Left forelimb (tissue), 1 donor: ENCODE measurements around the gene SLC44A1.
"Not testable (repeated sequence)": the region's sequence is repeated elsewhere in the genome, so short reads cannot be mapped to it uniquely, and the experiment has no call there.

Source experiments
- DNase-seq: peaks from one replicate; pipeline ENCODE4 v3.0.0-alpha.2; 2018; ENCODE audit warnings: low spot score

SLC44A1 gene

DNA sequence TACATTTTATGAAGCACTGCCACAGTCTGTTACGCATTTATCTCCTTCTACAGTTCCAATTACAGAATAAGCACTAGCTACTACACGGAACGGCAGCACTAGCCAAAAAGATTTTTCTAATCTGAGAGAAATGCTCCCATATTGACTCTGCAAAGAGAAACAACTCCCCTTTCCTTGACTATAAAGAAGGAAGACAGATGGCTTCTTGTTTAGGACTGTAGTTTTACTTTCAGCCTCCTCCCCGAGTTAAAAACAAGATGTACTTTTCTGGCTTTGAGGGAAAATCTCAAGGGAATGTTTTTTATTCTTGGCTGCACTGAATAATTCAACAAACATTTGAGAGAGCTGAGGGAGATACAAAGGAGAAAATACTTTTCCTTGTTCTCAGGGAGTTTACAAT, 1.9 kb upstream of the SLC44A1 start:
- DNase-seq = no peak

DNA sequence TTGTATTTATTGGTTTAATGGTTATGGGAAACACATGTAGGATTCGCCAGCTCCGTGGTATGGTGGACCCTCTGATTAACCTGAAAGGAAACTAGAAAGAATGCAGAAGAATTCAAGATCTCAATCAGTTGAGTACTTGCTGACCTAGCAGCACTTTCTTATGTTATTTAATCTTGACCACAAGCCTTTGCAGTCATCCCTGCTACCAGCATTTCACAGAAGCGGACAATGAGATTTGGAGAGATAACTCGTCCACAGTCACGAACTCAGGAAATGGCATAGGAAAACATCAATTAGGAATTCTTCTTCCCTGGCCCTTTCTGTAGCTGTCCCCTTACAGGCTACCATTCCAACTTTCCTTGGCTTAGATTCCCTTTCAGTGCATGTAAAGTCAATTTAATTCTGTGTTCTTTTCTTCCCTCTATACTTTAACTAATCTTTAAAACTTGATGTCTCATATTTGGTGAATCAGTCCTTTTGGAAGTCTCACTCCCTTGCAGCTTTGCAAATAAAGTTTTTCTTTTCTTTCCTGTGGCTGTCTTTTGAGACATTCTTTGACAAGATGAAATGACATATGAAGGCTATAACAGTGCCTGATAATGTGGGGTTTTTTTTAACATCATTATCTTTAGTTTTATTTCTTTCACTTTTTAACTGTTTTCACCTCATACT, 1.3 kb upstream of the SLC44A1 start:
- no peak for DNase-seq

DNA sequence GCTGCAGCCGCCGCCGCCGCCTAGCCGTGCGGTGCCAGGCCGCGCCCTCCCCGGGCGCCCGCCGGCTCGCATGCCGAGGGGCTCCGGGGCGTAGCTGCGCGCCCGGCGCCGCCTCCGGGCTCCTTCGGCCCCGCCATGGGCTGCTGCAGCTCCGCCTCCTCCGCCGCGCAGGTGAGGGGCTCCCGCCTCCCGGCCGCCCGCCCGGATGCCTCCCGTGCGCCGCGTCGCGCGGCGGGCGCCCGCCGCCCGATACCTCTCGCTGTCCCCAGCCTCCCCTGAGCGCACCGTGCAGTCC, 230 bp downstream of the SLC44A1 start:
- no peak for DNase-seq

DNA sequence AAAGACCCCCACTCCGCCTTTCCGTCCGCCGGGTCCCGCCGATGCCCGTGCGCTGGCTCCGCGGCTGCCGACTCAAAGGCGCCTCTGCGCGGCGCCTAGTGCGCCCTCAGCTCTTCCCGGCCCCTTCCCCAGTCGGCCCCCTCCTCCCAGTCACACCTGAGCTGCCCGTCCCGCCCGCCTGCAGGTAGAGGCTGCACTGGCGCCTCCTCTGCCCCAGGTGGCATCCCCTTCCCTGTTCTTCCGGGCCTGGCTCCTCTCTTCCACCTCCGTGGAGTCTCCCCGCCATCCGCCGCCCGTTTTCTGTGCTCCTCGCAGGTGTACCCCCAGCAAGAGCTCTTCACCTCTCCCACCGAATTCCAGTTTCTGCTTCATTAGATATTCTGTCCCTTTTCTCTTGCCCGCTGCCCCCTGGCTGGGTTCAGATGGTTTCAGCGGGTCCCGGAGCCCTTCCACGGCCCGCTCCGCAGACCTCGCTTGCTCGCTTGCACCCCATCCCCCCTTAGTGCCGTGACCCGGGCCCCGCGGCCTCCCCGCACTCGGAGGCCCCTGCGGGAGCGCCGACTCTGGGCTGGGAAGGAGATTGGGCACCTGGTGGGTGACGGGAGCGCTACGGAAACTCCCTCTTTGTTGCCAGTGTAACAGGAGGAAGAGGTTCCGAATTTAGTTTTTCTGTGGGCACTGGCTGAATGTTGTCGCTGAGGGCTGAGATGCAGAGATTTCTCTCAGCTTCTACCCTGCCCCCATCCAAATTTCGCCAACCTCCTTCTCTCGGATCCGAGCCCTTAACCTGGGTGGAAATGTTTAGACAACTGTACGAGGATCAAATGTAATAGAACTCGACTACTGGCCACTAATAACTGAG, 809 bp downstream of the SLC44A1 start:
- DNase-seq = peak; percentile 69

- no peak for DNase-seq
Measured at GRCh38 chr9:105245891-105246161, 1.4 kb downstream of the SLC44A1 start.

DNA sequence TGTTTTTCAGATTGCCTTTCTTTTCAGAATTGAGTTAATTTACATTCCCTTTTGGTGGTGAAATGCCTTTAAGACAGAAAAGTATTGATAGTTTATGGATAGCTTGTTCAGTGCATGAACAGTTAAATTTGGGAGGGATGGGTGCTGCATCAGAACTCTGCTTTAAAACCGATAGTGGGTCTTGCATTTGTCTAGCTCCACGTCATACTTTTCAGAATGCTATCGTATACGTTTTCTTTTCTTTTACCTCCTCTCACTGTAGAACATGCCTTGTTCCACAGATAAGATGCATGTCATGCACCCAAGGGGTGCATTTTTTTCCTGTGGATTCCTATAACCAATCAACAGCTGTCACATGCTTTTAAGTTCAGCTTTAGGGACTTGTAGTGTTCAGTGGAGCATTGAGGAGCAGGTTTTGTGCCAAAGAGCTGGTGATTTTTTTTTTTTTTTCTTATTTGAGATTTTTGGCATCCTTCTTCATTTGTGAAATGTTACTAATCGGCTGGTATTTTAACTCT, 2.3 kb downstream of the SLC44A1 start:
- no peak for DNase-seq

GRCh38 chr9:105248691-105249090, 4.2 kb downstream of the SLC44A1 start:
- DNase-seq = no peak

- DNase-seq = no peak
Measured at GRCh38 chr9:105251133-105251532, 6.7 kb downstream of the SLC44A1 start.

DNA sequence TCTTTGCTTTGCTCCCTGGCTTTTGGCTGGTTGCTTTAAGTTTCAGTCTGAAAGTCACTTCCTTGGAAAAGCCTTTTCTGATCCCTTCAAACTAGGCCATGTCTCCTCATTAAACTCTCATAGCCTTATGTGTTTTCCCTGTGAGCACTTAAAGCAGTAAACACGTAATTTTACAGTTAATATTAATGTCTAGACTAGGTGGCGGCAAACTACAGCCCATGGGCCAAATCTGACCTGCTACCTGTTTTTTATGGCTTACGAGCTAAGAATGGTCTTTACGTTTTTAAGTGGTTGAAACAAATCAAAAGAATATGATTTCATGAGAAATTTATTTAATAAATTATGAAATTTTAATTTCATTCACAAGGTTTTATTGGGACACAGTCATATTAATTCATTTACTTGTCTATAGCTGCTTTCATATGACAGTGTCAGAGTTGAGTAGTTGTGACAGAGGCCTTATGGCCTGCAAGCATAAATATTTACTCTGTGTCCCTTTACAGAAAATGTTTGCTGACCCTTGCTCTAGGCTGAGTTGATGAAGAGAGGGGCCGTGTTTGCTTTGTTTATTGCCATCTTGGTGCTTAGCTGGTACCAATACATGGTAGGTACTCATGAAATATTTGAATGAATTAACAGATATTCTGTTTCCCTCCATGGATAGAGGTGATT, 7.4 kb downstream of the SLC44A1 start:
- DNase-seq = no peak

- no peak for DNase-seq
Measured at GRCh38 chr9:105252405-105252756, 7.9 kb downstream of the SLC44A1 start.

DNA sequence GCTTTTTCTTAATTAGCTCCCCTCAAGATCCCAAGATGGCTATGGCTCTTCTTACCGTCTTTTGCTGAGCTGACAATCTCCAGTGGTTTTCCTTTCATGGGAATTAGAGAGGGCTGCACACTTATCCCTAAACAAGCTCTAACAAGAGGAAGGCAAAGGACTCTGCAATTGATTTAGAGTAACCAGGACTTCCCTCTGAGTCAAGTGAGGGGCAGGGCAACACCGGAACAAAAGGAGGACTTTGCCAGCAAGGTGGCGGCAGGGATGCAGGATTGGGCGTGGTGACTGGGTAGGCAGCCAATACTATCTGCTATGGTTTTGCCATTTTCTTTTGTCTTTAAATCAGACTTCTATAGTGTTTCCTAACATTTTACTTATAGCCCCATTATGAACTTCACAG, 9.8 kb downstream of the SLC44A1 start:
- DNase-seq = no peak

- no peak for DNase-seq
Measured at GRCh38 chr9:105255421-105255820, 11.0 kb downstream of the SLC44A1 start.

- DNase-seq = not testable (repeated sequence)
Measured at GRCh38 chr9:105256569-105256968, 12.1 kb downstream of the SLC44A1 start.

DNA sequence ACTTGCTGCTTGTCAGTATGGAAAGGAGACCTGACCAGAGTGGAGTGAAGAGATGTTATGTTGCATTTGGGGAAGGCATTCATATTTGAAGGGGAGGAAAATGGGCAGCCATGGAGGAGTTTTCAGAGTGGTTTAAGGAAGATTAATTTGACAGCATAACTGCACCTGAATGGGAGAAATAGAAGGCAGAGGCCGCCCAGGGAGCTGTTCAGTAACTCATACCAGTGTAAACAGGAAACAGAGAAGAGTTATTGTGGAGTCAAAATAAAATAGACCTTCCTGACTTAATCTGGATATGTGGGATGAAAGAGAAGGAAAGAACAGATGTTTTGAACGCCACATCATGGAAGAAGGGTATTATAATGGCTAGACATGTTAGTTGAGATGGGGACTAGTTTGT, 13.4 kb downstream of the SLC44A1 start:
- no peak for DNase-seq

- DNase-seq = no peak
Measured at GRCh38 chr9:105258225-105258737, 13.8 kb downstream of the SLC44A1 start.

GRCh38 chr9:105259274-105259673, 14.8 kb downstream of the SLC44A1 start:
- no peak for DNase-seq

DNA sequence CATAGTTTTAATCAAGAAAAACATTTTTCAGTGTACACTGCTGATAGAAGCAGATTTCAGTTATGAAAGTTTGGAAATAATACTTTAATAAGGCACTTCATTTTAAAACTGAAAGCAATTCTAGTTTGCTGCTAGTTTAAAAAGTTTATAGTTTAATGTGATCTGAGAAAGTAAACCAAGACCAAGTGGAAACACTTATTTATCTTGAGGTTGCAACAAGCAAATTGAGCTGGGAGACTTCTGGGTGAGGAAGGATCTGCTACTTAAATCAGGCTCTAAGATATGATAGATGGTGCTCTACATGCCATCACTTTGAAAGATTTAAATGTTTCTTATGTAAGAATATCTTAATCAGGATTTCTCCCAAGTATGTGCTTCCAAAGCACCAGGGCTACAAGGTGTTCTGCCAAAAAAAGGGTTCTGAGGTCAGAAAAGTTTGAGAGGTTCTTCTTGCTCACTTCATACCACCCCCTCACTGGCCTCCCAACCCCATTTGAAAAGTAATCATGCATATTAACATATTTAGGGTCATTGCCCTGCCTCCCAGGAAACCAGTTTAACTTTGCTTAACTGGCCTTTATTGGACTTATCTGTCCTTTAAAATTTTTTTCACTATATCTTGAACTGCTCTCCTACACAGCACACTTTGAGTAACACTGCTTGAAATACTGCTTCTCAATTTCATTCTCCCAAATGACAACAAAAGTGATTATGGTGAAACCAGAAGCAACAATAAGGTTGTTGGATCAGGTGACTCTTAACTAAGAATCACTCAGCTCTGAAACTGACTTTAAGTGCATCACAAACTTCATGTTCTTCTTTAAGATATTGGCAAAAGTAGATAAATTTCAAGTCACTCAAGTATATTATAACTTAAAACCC, 15.5 kb downstream of the SLC44A1 start:
- no peak for DNase-seq

DNA sequence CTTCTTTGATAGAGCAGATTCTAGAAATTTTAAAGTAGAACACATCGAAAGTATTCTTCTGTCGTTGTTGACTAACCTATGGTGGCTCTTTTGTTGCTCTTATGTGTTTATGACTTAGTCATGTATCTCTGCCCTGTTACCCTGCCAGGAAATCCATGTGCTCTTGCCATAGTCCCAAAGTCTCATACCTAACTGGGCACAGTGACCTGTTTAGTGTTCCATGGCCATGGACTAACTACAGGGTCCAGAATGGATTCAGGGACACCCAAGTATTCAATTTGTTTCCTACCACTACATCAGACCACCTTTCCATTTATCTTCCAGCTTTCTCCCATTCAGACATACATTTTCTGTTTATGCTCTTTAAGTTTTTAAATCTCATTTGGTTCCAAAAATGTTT, 18.0 kb downstream of the SLC44A1 start:
- DNase-seq = no peak

DNA sequence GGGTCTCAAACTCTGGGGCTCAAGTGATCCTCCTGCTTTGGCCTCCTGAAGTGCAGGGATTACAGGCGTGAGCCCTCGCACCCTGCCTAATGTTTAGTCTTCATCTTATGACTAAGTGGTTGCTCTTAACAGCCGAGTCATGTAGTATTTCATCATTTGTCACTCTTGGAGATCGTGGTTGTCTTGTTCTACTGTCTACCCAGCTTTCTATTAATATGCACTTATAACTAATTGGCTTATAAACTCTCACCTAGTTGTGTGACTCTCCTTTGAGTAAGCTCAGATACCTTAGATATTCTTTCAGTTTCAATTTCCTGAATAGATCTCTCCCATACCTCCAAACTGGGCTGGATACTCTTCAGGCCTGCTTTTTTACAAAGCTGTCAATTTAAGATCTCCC, 19.9 kb downstream of the SLC44A1 start:
- no peak for DNase-seq

- not testable (repeated sequence) for DNase-seq
Measured at GRCh38 chr9:105268254-105268653, 23.8 kb downstream of the SLC44A1 start.

DNA sequence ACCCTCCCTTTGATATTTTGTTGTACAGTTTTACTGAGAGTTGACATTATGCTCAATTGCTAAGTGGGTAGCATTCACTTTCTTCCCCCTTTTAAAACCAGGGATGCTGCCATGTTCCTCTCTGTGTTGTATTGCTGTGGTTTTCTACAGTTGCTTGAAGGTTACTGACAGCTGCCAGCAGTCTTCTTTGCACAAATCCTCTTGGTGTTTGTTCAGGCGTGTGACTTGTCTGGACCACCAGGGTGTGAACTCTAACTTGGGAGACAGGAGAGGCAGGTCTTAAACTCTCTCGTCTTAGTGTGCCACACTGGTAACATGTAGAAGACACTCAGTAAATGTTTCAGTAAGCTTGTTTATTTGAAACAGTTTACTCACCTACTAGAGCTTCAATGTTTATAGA, 25.1 kb downstream of the SLC44A1 start:
- DNase-seq = no peak

GRCh38 chr9:105270711-105271110, 26.3 kb downstream of the SLC44A1 start:
- DNase-seq = no peak
